ENCODE results near the gene COPS9.

The COPS9 gene

DNA sequence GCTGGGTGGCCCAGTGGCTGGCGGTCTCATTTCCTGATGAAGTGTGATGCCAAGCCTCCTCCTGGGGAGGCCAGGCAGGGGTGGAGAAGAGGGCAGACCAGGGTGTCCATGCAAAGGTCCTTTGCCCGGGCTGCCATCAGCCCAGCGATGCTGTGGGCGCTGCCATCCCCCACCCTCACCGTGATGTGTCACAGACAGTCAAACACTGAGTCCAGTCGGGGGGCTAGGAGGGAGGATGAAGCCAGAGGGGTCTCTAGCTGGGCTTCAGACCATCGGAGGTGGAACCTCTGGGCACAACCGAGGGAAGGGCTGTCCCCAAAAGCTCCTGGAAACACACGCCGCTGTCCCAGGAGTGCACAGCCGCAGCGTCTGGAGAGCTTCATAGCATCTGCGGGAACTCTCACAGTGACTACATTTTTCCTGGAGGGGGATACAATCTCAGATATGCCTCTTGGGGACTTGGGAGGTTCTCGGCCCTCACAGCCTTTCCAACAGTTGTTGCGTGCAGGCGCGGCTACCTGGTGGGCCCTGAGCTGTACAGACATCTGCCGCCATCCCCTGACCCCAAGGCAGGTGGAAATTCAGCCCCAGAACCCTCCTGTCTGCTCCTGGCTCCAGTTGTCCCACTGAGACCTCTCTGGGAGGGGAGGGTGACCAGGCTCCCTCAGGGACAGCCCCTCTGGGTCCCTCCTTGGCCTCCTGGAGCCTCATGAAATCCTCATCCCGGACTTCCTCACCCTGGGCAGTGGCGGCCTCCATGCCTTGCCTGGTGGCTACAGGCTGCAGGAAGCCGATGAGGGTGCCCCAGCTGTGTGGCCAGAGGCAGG lies 30.9 kb upstream of the COPS9 start:
- intact Hi-C loops (cut with DNase I) = no loop called here
- DNase-seq = peak in 3 of 10 donors; percentile 44 to 62 (median 47)

DNA sequence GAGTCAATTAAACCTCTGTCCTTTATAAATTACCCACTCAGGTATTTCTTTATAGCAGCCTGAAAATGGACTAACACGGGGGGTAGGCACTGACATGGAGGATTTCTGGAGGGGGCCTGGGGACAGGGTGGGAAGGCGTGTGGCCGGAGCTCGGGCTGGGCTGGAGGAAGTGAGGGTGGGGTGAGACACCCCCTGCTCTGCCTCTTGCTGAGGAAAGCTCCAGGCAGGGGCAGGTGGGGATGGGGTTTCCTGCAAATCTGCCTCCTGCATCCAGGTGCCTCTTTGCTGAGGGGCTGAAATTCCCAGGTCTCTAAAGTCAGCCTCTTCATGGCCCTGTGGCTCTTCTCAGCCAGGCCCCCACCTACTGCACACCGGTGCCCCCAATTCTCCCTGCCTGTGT lies 30.1 kb upstream of the COPS9 start:
- intact Hi-C loops (cut with DNase I) = no loop called here
- DNase-seq = peak in 4 of 10 donors; percentile 3 to 44 (median 38)

DNA sequence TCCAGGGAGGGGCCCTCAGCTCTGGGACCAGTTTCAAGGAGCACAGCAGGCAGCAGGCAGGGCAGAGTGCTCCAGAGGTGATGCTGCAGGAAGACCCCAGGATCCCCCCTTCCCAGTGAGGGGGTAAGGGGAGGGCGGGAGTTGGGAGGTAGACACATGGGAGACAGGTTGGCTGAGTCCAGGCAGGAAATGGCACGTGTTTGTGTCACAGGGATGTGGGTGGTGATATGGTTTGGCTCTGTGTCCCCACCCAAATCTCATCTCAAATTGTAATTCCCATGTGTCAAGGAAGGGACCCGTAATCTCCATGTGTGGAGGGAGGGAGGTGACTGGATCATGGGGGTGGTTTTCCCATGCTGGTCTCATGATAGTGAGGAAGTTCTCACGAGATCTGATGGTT lies 29.6 kb upstream of the COPS9 start:
- intact Hi-C loops (cut with DNase I) = no loop called here
- peak in 1 of 10 donors; percentile 49 for DNase-seq

DNA sequence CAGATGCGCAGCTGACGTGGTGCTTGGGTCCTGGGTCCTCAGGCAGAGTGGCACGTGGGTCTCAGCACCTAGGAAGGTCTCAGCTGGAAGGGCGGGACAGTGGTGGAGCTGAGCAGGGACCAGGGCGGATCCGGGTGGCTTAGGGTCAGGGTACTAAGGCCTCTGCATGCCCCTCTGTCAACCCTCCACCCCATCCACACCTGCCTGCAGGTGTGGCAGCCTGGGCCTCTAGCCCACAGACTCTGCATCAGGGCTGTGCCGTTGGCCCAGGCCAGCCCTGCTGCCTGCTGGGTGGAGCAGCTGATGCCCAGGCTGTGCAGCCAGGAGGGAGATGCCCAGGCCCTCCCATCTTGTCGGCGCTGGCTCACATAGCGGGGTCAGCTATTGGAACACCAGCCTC lies 28.9 kb upstream of the COPS9 start:
- intact Hi-C loops (cut with DNase I) = no loop called here
- peak in 5 of 10 donors; percentile 1 to 50 (median 49) for DNase-seq

DNA sequence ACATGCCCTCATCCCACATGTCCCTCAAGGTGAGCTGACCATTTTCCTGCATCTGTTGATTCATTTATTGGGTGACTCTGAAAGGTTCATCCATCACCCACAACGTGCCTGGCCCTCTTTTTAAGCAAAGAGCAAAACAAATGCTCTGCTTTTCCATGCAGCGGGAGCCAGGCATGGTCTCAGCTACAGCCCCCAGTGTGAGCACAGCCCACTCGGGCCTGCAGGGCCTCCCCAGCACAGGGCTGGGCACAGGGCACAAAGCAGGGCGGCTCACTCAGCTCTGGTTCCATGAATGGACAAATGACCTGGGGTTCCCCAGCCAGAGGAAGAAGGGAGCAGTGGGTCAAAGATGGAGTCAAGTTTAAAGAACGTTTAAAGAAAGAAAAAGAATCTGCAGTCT lies 28.5 kb upstream of the COPS9 start:
- DNase-seq = peak in 3 of 10 donors; percentile 4 to 44 (median 39)
- intact Hi-C loops (cut with DNase I) = no loop called here

DNA sequence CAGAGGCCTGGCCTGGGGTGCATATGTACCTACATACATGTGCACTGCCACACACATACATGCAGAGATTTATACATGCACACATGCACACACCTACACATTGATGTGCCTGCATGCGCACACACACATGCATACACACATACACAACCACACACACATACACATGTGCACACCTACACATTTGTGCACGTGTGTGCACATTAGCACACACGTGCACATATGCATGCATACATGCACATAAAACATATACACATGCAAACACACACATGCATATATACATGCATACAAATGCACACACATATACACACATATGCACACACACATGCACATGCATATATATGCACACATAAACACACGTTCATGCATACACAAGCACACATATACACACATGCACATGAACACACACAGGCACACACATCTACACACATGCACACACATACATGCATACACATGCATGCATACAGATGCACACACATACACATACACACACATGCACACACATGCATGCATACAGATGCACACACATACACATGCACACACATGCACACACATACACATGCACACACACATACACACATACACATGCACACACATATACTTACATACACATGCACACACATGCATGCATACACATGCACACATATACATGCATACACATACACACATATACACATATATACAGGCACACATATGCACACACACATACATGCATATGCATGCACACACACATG lies 27.9 kb upstream of the COPS9 start:
- no peak for DNase-seq

DNA sequence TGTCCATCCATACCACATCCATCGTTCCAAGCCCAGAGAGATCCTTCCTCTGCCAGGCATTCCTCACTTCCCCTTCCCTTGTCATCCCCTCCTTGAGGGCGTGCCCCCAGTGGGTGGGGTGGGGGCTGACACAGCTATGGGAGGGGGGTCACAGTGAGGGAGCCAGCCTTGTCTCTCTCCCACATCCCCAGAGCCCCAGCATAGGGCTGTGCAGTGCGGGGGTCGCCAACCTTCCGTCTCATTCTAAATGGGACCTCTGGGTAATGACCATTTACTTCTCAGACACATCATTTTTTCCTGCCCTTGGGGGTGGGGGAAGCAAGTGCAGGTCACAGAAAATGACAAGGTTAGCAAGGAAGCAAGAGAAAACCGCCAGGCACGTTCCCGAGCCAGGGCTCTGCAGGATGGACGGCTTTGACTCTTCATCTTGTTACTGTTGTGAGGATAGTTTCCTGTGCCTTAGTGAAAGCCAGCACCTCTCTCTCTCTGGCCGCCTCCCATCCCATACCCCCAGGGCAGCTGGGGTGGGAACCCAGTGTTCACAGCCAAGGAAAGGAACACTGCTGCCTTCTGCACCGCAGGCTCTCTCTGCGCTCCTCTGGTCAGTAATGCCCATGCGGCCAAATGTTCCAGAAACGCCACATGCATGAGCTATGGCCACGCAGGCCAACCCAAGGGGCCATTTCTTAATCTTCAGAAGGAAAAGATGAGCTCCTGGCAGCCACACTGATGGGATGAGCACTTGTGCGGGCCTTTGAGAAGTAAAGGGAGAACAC lies 27.0 kb upstream of the COPS9 start:
- intact Hi-C loops (cut with DNase I) = no loop called here
- DNase-seq = peak in 2 of 10 donors; percentile 47 to 57

More for the DNA sequence above, 27.9 kb upstream of the COPS9 start:
- intact Hi-C loops (cut with DNase I) = no loop called here

DNA sequence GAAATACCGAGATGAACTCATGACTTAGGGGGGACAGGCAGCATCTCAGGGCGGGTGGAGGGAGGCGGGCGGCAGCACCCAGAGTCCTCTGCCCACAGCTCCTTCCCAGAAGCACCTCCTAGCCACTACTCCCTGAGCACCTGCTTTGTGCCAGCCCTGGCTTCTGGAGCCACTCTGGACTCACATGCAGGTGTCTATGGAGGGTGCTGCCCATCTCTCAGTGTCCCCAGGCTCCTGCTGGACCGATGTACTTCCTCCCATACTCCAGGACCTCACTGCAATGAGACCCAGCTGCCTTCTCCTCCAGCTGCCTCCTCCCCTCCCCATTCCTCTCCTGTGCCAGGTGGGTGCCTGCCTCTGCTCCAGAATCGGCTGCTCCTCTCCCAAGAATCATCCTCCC lies 26.4 kb upstream of the COPS9 start:
- peak in 2 of 10 donors; percentile 43 to 51 for DNase-seq
- intact Hi-C loops (cut with DNase I) = no loop called here

DNA sequence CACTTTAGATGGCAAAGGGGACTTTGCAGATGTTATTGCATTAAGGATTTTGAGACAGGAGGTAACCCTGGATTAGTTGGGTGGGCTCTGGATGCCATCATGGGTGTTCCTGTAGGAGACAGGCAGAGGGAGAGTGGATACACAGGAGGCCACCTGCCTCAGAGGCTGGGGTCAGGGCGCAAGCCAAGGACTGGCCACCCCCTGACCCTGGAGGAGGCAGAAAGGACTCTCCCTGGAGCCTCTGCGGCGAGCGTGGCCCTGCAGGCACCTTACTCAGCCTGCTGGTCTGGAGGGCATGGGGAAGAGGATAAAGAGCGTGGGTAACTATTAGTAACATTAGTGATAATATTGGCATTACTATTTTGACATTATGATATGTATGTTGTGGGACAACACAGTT lies 25.9 kb upstream of the COPS9 start:
- intact Hi-C loops (cut with DNase I) = no loop called here
- DNase-seq = peak in 2 of 10 donors; percentile 49 to 54

DNA sequence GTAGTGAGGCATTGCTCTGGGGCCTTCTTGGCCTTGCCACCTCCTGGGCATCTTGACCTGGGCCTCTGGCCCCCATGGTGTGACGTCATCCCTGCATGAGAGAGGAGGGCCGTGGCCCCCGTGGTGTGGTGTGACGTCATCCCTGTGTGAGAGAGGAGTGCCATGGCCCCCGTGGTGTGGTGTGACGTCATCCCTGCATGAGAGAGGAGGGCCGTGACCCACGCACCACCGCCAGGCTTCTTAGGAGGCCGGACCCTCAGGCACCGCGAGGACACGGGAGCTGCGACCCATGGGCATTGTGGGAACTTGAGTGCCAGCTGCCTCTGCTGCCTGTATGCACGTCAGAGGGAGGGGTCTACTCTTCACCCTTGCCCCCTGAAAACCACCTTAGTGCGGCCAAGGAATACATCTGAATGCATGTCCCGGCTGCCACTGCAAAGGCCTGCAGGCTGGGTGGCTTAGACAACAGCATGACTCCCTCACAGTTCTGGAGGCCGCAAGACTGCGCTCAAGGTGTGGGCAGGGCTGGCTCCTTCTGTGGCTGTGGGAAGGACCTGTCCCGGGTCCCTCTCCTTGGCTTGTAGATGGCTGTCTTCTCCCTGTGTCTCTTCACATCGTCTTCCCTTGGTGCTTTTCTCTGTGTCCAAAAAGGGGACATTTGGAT lies 25.1 kb upstream of the COPS9 start:
- peak in 3 of 10 donors; percentile 47 to 58 (median 57) for DNase-seq
- intact Hi-C loops (cut with DNase I) = no loop called here

DNA sequence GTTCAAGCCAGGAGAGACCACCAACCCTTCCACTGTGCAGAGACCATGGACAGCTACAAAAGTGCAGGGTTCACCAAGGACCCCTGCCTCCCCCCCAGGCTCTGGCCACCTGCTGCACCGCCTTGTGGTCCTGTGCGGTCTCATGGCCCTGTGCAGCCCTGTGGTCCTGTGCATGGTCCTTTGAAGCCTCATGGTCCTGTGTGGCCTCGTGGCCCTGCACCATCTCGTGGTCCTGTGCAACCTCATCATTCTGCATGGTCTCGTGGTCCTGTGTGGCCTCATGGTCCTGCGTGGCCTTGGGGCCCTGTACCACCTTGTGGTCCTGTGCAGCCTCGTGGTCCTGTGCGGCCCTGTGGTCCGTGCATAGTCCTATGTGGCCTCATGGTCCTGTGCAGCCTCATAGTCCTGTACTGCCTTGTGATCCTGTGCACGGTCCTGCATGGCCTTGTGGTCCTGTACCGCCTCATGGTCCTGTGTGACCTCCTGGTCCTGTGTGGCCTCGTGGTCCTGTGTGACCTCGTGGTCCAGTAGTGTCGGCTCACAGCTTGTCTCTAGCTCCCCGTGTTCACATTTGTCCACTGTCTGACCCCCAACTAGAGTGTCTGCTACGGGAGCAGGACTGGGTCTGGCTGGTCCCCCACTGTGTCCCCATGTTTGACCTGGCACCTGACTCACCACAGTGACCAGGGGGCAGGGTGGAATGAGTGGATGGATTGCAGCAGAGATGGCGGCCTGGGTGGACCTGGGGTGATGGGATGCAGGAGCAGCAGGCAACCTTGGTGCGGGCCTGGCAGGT lies 24.4 kb upstream of the COPS9 start:
- intact Hi-C loops (cut with DNase I) = no loop called here
- DNase-seq = peak in 3 of 10 donors; percentile 56 to 66 (median 63)

DNA sequence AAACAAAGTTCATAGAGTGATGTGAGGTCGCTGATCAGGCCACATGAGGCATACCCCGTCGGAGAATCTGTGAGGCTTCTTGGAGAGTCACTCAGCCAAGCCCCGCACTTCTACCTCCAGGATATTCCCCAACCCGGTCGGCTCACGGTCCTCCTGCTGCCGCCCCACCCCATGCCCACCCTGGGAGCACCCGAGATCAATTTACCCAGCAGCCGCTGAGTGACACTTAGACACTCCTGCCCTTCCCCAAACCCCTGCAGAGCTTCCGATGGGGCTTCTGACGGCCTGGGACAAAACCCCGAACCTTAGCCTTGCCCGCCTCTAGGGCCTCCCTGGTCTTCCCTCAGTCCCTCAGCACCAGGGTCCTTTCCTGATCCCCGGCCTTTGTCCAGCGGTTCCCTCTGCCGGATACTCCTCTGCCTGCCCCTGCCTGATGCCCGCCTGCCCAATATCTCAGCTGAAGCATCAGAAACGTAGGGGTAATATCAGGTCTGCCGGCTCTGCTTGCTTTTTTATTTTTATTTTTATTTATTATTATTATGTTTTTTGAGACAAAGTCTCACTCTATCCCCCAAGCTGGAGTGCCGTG lies 23.2 kb upstream of the COPS9 start:
- intact Hi-C loops (cut with DNase I) = no loop called here
- peak in 3 of 10 donors; percentile 45 to 80 (median 71) for DNase-seq

DNA sequence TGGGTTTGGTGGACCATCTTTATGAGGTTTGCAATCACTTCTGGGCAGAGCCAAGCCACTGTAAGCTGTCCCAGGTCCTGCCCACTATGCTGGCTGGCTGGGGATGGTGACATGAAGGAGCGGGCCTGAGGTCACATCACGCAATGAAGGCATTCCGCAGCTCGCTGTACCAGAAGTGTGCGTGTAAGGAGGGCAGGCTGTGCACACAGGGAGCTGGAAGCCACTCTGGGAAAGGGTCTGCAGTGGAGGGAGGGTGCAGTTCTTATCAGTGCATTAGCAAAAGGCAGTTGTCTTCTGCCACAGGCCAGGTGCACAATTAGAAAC lies 21.0 kb upstream of the COPS9 start:
- intact Hi-C loops (cut with DNase I) = no loop called here
- DNase-seq = peak in 2 of 10 donors; percentile 42 to 44

DNA sequence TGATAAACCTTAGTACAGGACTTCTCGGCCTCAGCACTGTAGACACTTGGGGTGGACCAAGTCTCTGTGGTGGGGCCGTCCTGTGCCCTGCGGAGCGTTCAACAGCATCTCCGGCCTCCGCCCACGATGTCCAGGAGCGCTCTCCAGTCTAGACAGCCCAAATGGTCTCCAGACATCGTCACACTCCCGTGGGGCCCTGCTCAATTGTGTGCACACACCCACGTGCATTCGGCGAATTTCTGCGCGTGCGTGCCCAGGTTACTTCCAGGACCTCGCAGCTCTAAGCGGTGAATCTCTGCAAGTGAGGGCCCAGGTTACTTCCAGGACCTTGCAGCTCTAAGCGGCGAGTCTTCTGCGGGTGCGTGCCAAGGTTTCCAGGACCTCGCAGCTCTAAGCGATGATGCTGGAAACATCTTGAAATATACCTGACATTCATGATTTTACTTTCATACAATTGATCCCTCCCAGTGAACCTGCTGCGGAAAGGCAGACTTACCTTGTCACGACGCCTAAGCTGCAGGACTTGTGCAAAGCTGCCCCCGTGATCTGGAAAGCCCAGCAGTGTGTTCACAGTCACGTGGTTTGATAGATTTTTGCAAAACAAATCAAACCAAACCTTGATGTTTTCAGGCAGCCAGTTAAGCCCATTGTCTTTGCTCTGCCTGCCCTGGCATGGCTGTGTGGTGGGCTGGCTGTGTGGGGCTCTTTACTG lies 20.5 kb upstream of the COPS9 start:
- DNase-seq = peak in 3 of 10 donors; percentile 42 to 75 (median 62)
- intact Hi-C loops (cut with DNase I) = no loop called here

DNA sequence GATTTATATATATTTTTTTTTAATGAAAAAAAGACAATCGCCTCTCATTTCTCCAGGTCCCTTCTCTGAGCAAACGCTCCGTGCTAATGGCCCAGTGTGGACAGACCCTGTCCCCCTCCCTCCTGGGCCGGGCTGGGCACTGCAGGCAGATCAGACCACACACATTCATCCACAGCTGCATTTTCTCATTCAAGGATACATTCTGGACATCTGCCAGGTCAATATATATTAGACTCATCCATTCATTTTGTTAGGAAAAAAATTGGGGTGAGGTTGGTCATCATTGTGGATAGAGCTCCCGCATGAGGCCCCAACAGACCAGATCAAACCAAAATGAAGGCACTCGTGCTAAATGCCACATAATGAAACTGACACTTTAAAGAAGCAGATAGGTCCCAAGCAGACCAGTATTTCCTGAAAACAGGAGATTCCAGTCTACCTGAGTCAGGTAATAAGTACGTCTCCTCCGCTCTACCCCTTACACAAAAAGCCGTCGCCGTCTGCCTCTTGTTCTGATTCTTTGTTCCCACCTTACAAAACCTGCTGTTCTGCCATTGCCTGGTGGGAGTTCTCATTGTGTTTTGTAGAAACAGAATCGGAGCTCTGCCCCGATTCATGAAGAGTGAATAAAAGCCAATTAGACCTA lies 19.8 kb upstream of the COPS9 start:
- intact Hi-C loops (cut with DNase I) = no loop called here
- no peak for DNase-seq

DNA sequence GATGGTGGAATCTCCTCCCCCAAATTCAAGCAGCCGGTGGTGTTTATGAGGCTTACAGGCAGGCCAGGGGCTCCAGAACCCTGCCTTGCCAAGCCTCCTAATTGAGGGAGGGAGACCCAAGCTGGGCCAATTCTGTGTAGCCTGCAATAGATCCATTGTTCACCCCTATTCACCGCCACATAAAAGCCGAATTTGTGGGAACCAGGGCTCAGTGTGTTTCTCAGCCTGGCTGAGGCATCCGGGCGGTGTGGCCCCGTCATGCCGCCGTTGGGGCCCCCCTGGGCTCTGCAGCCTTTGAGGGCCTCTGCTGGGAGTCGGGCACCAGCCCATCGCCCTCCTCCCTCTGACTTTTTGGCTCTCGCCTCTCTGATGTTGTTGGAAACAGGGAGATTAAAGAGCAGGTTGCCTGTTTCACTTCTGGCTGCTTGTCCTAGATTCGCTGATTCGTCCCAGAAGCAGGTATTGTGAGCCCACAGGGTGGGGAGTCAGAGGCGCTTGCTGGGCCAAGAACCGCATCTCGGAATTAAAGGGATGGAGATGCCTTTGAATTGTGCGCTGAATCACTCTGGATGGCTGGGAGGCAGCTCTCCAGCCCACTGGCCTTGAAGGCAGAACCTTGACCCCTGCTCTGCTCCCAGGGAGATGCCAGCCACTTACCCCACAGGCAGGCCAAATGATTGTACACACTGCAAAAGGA lies 19.1 kb upstream of the COPS9 start:
- peak in 8 of 10 donors; percentile 38 to 91 (median 54) for DNase-seq
- intact Hi-C loops (cut with DNase I) = no loop called here

DNA sequence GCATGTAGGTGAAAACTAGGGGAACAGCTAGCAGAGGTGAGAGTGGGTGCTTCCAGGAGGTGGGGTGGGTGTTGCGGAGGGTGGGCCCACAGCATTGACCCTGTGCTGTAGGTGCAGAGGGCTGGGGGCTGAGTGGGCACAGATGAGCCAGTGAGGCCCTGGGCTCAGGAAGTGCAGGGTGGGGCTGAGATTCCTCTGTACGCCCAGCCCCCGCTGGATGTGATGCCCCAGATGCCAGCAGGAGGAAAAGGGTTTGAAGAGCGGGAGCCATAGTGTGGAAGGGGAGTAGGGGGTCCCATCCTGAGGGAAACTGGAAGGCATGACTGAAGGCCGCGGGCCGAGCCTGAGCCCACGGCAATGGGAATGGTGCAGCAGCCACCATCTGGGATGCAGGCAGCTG lies 18.5 kb upstream of the COPS9 start:
- peak in 1 of 10 donors; percentile 54 for DNase-seq
- intact Hi-C loops (cut with DNase I) = loop anchor here (5.0 kb wide), 1 partner anchor 283 kb away; the partner anchor contains the start of gene GPC1

Data from posterior cingulate gyrus (tissue), 11 donors.